H1 (cell line): ENCODE results near the gene HAVCR2.

Experiments
- ATF3 ChIP-seq: IDR thresholded peaks from 2 replicates; pipeline ENCODE4 v1.6.1; 2011; ENCODE audit warnings: low read depth, mild to moderate bottlenecking, low read length; ENCODE audit not compliant: insufficient read depth
- CREB1 ChIP-seq: IDR thresholded peaks from 2 replicates; pipeline ENCODE4 v1.6.1; 2012; ENCODE audit warnings: inconsistent platforms
- CTCF ChIP-seq, 3 experiments: IDR thresholded peaks; 1 replicate in 2 of 3; 2 replicates in 1 of 3; pipeline versions ENCODE4 v1.5.1 to v1.6.1; 2011; ENCODE audit warnings: low read length in 3 of 3, mild to moderate bottlenecking in 3 of 3, inconsistent platforms in 2 of 3, low read depth in 1 of 3, moderate library complexity in 1 of 3; ENCODE audit not compliant: insufficient read depth in 1 of 3; ENCODE audit errors: control extremely low read depth in 1 of 3
- HDAC2 ChIP-seq, 2 experiments: fragments of 300-600 bp in 1 of 2; sonication (generic) in 1 of 2; IDR thresholded peaks; 2 replicates each; pipeline ENCODE4 v1.6.1; 2011 to 2012; ENCODE audit warnings: low read depth in 2 of 2, low read length in 2 of 2, mild to moderate bottlenecking in 2 of 2, moderate library complexity in 2 of 2, borderline replicate concordance in 1 of 2, inconsistent platforms in 1 of 2
- MAX ChIP-seq: IDR thresholded peaks from 2 replicates; pipeline ENCODE4 v1.6.1; 2012; ENCODE audit warnings: inconsistent platforms
- POLR2A ChIP-seq, 2 experiments: IDR thresholded peaks; 1 replicate in 1 of 2; 2 replicates in 1 of 2; pipeline ENCODE4 v1.6.1; 2011; ENCODE audit warnings: low read depth in 2 of 2, low read length in 2 of 2, mild to moderate bottlenecking in 2 of 2; ENCODE audit errors: control extremely low read depth in 1 of 2
- POLR2AphosphoS5 ChIP-seq: IDR thresholded peaks from 2 replicates; pipeline ENCODE4 v1.6.1; 2011; ENCODE audit warnings: low read depth, low read length
- YY1 ChIP-seq: IDR thresholded peaks from 2 replicates; pipeline ENCODE4 v1.6.1; 2011; ENCODE audit warnings: low read depth, mild to moderate bottlenecking, low read length

- TF ChIP-seq ATF3 (no peak), CTCF (IDR thresholded peaks at IDR 0.05; ENCODE audit: control extremely low read depth in 1 of 3, insufficient read depth in 1 of 3, low read depth in 1 of 3, low read length in 3 of 3) (peak in 1 of 3 experiments; percentile 27; a peak in 1 of 4 replicates), CREB1 (no peak), POLR2A (IDR thresholded peaks at IDR 0.05; ENCODE audit: control extremely low read depth in 1 of 2, low read depth in 2 of 2, low read length in 2 of 2) (no peak), MAX (no peak), POLR2AphosphoS5 (no peak), YY1 (no peak), HDAC2 (IDR thresholded peaks at IDR 0.05; ENCODE audit: borderline replicate concordance in 1 of 2, low read depth in 2 of 2, low read length in 2 of 2) (no peak)
Measured at GRCh38 chr5:157069949-157070348, 38.9 kb downstream of the HAVCR2 start.
